LoVo (cell line): ENCODE results near the gene RAB15.

Experiments
- DNase-seq: peaks from one replicate; pipeline ENCODE4 v3.0.0-alpha.2; 2016; ENCODE audit warnings: low spot score

RAB15 gene

DNA sequence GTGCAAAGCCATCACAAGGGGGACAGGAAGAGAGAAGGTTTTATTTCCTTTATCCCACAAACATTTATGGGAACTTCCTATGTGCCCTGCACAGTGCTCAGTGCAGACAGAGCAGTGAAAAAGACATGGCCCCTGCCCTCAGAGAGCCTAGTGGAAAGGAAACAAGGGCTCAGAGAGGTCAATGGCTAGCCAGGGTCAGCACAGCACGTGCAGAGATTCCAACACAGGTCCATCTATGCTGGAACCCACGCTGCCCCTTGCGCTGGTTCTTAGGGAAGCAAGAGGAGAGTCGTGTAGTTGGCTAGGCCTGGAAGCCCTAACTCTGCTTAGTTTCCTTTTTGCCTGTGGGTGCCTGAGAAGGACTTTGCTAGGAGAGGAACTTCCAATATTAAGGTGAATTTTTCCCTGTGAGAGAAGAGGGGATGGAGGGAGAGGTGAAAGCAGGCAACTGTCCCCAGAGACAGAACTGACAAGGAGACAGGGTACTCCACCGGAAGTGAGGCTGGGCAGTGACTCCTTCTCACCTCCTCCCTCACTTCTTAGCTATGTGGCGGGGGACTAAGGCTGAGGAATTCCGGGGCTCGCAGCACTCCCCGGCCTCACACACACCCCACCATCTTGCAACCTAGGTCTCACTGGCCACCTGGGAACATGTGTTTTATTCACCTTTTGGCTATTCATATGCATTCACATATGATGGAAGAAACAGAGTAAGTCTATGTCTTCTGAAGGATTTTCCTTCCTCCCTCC is 17.5 kb downstream of the RAB15 start:
- DNase-seq: no peak

DNA sequence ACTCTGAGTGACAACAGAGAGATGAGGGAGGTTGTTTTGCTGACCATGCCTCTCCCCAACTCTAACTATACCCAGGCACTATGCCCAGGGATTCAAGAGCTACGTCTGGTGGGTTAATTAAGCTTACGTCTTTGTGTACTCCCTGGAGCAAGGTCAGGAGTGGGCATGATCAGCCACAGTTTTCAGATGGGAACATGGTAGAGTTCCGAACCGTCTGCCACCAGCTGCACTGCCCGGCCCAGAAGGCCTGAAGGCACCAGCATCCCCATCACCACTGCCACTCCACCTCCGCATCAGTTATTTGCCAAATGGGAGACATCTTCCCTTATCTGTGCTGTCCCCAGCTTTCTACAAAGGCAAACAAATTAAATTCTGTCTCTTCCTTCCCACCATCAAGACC is 18.5 kb downstream of the RAB15 start:
- DNase-seq: no peak

GRCh38 chr14:64953310-64953654 is 18.9 kb downstream of the RAB15 start:
- DNase-seq: no peak

DNA sequence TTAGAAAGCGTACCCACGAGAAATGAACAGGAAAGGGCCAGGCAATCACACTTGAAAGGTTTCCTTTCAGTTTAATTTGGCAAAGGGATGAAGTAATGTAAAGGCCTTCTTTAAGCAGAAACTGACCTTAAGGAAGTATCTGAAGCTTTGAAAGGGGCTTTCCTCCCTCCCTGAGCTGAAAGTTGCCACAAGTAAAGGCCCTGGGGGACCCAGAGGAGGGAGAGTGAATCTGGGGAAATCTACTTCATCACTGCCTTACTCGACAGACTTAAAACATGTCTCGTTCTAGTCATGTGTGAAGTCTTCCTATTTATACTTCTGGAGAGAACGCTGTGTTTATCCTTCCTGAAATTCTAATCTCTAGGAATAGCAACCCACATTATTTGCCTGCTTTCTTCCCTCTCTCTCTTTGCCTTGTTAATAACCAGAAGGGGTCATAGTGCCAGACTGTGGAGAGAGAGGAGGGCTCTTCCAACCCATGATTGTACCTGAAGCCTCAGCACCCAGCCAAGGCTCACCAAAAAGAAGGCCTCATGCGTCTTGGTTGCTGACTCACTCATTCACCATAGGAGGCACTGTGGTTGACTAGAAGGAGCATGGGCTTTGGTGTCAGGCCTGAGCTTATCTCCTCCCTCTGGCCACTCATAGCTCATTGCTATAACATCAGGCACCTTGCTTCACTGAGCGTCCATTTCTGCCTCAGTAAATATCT is 19.4 kb downstream of the RAB15 start:
- no peak for DNase-seq

- DNase-seq: no peak
Measured at GRCh38 chr14:64951724-64952123, 20.4 kb downstream of the RAB15 start.

GRCh38 chr14:64951291-64951690 is 20.8 kb downstream of the RAB15 start:
- no peak for DNase-seq

- no peak for DNase-seq
Measured at GRCh38 chr14:64950889-64951288, 21.2 kb downstream of the RAB15 start.

DNA sequence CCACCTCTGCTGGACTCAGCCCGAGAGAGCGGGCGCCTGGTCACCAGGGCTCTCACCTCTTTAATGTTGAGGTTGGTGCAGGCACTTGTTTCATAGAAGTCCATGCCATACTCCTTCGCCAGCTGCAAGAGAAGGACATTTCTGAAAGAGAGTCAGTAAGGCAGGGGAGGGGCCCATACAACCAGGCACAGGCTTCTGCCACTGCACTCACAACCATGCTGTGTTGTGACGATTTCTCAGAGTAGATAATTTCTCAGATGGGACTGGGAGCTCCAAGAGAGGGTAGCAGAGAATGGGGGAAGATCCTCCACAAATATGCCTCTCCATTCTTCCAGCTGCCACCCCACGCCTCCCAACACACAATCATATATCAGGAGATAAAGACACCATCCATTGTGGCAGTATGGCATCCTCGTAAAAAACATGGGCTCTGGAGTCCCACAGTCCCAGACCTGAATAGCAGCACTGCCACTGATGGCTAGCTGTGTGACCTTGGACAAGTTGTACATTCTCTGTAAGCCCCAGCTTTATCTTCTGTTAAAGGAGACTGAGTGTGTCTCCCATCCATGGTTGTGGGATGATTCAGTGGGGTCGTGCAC is 23.4 kb downstream of the RAB15 start:
- no peak for DNase-seq

DNA sequence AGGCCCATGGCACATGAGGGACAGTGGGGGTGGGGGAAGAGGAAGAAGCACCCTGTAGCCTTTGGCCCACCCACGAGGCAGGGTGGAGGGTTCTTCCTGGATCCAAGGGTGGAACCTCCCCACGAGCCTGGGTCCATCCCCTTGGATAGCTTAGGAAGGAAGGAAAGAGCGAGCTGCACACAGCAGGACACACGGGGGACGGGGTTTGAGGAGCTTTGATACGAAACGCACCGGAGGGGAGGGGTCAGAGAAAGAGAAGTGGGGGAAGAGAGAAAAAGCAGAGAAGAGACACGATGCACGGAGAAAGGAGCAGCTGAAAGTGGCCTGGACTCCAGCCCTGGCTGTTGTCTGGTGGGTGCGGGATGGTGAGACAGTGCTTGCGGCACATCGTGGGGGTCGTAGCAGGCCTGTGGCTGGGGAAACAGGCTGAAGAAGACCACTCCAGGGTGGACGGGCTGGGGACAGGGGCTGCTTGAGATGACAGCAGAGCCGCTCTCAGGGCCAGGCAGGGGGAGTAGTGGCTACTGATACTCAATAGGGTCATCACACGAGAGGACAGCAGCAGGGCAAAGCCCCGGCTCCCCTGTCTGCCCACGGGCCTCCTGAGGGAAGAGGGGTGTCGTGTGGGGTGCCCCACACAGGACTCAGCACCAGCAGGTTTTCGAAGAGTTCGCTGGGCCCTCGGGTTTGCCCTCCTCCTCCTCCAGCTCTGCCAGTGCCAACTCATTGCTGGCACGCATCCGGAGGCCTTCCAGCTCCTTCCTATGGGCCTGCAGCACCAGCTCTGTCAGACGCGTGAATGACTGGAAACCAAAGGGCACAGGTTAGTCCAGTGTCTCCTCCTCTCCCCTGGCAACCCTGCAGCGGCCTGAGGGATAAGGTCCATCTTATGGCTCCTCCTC is 24.2 kb downstream of the RAB15 start:
- no peak for DNase-seq

DNA sequence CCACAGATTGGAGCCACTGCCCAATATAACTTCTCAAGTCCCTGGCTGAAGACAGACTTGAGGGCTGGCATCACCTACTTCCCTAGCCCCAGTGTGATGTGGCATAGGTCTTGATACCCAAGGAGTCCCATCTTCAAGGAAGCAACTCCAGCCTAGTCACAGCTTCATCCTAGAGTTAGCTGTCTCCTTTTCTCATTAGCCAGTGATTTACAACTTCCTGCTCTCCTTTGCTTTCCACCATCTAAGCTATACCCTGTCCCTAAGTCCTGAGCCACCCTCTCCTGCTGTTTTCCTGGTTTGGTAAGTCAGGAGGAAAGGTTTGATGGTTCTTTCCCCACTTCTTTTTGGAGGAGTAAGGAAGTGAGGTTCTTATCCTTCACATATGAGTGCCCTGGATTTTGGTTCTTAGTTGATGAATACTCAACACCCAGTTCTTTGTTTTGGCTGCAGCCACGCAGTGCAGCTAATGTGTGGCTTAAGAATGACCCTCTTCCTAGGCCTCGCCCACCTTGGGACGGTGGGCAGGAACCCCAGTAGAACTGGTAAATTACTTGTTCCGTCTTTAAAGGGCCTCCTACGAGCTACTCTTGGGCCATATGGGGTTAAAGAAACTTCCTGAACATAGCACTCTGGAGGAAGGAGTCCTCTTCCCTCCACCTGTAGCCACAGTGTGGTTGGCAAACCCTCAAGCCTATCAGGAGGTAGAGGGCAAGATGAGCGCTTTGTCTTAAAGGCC is 25.7 kb downstream of the RAB15 start:
- no peak for DNase-seq

GRCh38 chr14:64945431-64946178 is 26.5 kb downstream of the RAB15 start:
- no peak for DNase-seq

DNA sequence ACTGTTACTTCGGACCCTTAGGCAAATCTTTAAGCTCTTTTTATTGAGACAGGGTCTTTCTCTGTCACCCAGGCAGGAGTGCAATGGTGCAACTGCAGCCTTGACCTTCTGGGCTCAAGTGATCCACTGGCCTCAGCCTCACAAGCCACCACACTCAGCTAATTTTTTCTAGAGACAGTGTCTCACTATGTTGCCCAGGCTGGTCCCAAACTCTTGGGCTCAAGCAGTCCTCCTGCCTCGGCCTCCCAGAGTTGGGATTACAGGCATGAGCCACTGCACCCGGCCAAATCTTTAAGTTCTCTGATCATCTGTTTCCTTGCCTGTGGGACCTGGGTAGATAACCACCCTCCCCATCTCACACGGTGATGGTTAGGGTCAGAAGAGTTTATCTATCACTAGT is 27.3 kb downstream of the RAB15 start:
- DNase-seq: no peak

- peak; percentile 23 for DNase-seq
Measured at GRCh38 chr14:64944041-64944440, 28.1 kb downstream of the RAB15 start.

- no peak for DNase-seq
Measured at GRCh38 chr14:64943556-64943955, 28.6 kb downstream of the RAB15 start.

DNA sequence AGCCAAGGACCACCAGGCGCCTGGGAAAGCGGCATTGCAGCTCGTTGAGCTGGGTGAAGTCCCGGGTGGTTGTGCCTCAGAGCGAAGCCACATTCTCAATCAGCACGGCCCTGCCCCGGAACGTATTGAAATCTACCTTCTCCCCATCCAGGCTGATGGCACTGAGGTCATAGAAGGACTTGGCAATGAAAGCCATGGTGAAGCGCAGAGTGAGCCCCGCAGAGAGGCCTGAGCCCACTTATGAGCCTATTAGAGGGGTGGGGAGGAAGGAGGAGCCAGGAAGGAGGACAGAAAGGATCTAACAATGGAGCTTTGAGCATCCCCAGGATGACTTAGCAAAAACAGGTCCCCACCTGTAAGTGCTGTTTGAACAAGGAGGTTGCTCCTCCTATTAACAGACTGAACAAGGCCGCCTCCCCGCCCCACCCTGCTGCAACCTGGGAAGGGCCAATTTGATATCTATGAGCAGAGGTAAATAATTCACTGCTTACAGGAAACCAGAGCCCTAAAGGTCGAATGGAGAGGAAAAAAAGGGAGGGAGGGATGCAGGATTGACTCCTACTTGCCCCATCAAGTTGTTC is 29.5 kb downstream of the RAB15 start, which contains the start of gene GPX2:
Gene GPX2, minus strand, starts transcription at position 215 of the 581 bp plus-strand sequence. Its CDS starts 19 bp downstream, at position 196.
- peak; percentile 84 for DNase-seq

- DNase-seq: no peak
Measured at GRCh38 chr14:64940336-64940910, 31.7 kb downstream of the RAB15 start.

DNA sequence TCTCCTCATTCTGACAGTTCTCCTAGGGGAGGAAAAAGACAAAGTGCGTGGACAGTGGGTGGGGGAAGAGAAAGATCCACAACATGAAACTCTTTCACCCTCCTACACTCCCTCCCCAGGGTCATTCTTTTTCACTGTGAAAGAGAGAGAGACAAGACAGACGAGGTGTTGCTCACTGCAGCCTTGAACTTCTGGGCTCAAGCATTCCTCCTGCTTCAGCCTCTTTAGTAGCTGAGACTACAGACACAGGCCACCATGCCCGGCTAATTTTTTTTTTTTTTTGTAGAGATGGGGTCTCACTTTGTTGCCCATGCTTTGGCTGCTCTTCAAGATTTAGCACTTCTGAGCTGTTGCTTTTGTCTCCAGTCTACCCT is 32.3 kb downstream of the RAB15 start:
- DNase-seq: no peak

DNA sequence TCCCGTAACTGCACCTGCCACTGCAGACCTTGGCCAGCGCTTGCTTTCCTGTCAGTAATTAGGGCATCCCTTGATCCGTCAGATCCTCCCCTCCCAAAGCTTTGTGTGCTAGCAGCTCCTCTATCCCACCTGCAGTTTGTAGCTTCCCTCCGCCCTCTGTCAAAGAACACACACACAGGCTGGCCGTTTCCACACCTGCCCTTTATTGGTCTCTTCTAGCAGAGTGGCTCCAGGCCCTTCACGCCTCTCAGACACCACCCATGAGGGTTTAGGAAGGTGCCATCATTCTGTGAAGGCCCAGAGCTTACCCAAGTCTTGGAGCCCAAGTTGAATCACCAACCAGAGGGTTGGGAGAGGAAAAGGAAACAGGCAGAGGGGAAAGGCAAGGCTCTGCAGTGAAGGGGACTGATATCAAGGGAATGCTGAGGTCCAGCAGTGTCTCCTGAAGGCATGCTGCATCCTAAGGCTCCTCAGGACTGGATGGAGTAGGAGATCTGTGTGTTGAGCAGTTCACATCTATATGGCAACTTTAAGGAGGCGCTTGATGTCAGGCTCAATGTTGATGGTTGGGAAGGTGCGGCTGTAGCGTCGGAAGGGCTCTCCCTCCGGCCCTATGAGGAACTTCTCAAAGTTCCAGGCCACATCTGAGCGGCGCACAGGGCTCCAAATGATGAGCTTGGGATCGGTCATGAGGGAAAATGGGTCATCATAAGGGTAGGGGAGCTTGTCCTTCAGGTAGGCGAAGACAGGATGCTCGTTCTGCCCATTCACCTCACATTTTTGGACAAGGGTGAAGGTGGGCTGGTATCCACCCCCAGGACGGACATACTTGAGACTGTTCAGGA is 32.9 kb downstream of the RAB15 start:
- DNase-seq: no peak

GRCh38 chr14:64937821-64938193 is 34.3 kb downstream of the RAB15 start:
- DNase-seq: no peak
